ENCODE data around the gene GAS2L3. TPM values are rescaled to one million over a fixed set of nuclear protein-coding genes. Genes with fewer than 3 reads are reported as not detected.

The GAS2L3 gene
- total and polyA plus RNA-seq, 2 donors from 2014 or later = 1.7 to 12.6 TPM

DNA sequence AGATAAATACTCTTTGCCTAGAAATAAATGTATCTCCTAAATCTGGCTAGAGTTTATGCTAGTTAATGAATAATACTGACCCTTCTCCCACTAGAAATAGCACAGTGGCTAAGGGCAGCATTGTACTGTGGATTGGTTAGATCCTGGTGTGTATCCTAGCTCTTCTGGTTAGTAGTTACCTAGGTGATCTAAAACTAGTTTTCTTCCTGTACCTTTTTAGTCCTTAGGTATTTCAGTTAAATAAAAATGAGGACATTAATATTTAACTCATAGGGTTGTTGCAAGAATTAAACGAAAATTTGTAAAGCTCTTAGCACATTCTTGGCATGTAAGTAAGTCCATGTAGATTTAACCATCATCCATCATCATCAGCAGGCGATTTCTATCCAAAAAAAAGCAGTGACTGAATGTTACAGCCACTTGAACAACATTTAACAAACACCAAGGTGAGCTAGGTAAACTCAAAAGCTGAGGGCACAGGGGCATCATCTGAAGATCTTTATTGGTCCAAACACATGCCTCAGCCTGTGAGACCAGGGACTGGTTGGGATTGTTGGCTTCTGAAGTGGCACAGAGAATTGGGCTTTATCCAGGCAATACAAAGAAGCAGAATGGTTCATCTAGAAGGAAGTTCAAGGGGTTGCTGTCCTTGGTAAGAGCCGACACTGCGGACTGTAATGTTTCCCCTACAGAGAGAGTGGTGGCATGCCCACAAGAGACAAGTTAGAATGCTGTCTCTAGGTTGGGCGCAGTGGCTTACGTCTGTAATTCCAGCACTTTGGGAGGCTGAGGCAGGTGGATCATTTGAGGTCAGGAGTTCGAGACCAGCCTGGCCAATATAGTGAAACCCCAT is 100.8 kb downstream of the GAS2L3 start:
- Histone ChIP-seq H3K4me3 (ENCODE audit: low read length in 3 of 3) (no peak overlapping the region), H3K9me3 (ENCODE audit: control insufficient read depth in 2 of 3, insufficient read depth in 1 of 3, low read length in 3 of 3) (no peaks in the 10 kb centered on the region), H3K27ac (ENCODE audit: low read depth in 2 of 2, low read length in 2 of 2) (no peak overlapping the region), H3K9ac (ENCODE audit: low read length in 3 of 3) (no peak overlapping the region), H3K27me3 (ENCODE audit: control insufficient read depth, insufficient read depth, low read length) (no peaks in the 10 kb centered on the region), H3K4me1 (ENCODE audit: control insufficient read depth in 2 of 3, insufficient read depth in 2 of 3, low read depth in 1 of 3, low read length in 3 of 3) (peaks cover 0 to 6% (median 0%) of the 10 kb centered on the region in 3 donors), H3K36me3 (ENCODE audit: control insufficient read depth in 2 of 3, insufficient read depth in 3 of 3, low read length in 3 of 3) (no peaks in the 10 kb centered on the region)
- FAIRE-seq (no peak), DNase-seq (no peak)
- intact Hi-C loops (cut with DNase I) = no loop called here
- TF ChIP-seq, protein P1, sequence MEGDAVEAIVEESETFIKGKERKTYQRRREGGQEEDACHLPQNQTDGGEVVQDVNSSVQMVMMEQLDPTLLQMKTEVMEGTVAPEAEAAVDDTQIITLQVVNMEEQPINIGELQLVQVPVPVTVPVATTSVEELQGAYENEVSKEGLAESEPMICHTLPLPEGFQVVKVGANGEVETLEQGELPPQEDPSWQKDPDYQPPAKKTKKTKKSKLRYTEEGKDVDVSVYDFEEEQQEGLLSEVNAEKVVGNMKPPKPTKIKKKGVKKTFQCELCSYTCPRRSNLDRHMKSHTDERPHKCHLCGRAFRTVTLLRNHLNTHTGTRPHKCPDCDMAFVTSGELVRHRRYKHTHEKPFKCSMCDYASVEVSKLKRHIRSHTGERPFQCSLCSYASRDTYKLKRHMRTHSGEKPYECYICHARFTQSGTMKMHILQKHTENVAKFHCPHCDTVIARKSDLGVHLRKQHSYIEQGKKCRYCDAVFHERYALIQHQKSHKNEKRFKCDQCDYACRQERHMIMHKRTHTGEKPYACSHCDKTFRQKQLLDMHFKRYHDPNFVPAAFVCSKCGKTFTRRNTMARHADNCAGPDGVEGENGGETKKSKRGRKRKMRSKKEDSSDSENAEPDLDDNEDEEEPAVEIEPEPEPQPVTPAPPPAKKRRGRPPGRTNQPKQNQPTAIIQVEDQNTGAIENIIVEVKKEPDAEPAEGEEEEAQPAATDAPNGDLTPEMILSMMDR (IDR thresholded peaks at IDR 0.05; ENCODE audit: borderline replicate concordance, extremely low read depth, insufficient read depth) = no peak

Other genes starting within 250 kb of the GAS2L3 start
- 0.16 TPM for gene SLC17A8, start 216.6 kb upstream of the GAS2L3 start, total RNA-seq
- 0.09 TPM for gene SLC17A8, start 216.6 kb upstream of the GAS2L3 start, polyA plus RNA-seq (ENCODE audit: insufficient read depth, low read depth, low replicate concordance)
- gene NR1H4, start 99.8 kb upstream of the GAS2L3 start, total RNA-seq = 42.2 TPM
- 62.6 TPM for gene NR1H4, start 99.8 kb upstream of the GAS2L3 start, polyA plus RNA-seq (ENCODE audit: insufficient read depth, low read depth, low replicate concordance)
- 2.9 TPM for gene ANO4, start 221.1 kb downstream of the GAS2L3 start, total RNA-seq
- gene ANO4, start 221.1 kb downstream of the GAS2L3 start, polyA plus RNA-seq (ENCODE audit: insufficient read depth, low read depth, low replicate concordance) = 0.82 TPM

Measured in kidney (tissue), 14 donors.